ENCODE results near the gene CASP9. TPM values are rescaled to one million over a fixed set of nuclear protein-coding genes. Genes with fewer than 3 reads are reported as not detected.

Gene CASP9
- total RNA-seq, 4 donors from 2014 or later, result 4.9 to 8.5 (median 6.5) TPM

DNA sequence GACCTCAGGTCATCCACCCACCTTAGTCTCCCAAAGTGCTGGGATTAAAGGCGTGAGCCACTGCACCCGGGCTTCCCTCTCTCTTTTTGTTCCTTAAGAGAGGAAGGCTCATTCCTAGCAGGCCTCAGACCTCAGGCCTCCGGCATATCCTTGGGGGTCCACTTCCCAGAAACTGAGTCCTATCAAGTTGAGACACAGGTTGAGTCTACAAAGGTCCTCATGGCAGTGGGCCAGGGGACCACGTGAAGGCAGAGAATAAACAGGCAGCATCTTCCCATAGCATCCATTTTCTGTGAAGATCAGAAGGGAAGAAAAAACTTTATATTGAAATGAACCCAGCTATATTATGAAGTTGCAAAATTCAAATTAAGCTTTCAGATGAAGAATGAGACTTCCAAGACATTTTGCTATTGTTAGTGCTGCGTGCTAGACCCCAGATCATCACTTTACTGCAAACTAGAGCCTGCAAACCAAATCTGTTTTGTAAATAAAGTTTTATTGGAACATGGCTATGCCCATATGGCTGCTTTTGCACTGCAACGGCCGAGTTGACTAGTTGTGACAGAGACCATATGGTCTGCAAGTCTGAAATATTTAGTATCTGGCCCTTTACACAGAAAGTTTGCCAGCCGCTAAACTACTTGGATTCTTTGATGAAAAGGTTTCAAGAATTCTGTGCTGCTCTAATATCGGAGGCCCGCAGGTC, 71.0 kb downstream of the CASP9 start:
- intact Hi-C loops (cut with DNase I; ENCODE audit: low total_unique reads), result no loop called here
- no peak for TF ChIP-seq POLR2A (IDR thresholded peaks at IDR 0.05)
- TF ChIP-seq, protein P1, sequence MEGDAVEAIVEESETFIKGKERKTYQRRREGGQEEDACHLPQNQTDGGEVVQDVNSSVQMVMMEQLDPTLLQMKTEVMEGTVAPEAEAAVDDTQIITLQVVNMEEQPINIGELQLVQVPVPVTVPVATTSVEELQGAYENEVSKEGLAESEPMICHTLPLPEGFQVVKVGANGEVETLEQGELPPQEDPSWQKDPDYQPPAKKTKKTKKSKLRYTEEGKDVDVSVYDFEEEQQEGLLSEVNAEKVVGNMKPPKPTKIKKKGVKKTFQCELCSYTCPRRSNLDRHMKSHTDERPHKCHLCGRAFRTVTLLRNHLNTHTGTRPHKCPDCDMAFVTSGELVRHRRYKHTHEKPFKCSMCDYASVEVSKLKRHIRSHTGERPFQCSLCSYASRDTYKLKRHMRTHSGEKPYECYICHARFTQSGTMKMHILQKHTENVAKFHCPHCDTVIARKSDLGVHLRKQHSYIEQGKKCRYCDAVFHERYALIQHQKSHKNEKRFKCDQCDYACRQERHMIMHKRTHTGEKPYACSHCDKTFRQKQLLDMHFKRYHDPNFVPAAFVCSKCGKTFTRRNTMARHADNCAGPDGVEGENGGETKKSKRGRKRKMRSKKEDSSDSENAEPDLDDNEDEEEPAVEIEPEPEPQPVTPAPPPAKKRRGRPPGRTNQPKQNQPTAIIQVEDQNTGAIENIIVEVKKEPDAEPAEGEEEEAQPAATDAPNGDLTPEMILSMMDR (IDR thresholded peaks at IDR 0.05), result no peak
- DNase-seq (ENCODE audit: low spot score in 2 of 2), result no peak
- no peak overlapping the region for H3K4me3 ChIP-seq (ENCODE audit: low read depth, poor library complexity, severe bottlenecking)
- 86 to 88% methylated on average over 10 of the region's 10 CpGs for WGBS, 2 donors

GRCh38 chr1:15452216-15452615, 71.8 kb downstream of the CASP9 start:
- DNase-seq (ENCODE audit: low spot score in 2 of 2), result no peak
- intact Hi-C loops (cut with DNase I; ENCODE audit: low total_unique reads), result no loop called here
- no CpG with 5 or more reads among the region's 1 CpG for WGBS, 2 donors
- TF ChIP-seq POLR2A (IDR thresholded peaks at IDR 0.05), result no peak
- TF ChIP-seq, protein P1 (IDR thresholded peaks at IDR 0.05), result no peak
- no peak overlapping the region for H3K4me3 ChIP-seq (ENCODE audit: low read depth, poor library complexity, severe bottlenecking)

DNA sequence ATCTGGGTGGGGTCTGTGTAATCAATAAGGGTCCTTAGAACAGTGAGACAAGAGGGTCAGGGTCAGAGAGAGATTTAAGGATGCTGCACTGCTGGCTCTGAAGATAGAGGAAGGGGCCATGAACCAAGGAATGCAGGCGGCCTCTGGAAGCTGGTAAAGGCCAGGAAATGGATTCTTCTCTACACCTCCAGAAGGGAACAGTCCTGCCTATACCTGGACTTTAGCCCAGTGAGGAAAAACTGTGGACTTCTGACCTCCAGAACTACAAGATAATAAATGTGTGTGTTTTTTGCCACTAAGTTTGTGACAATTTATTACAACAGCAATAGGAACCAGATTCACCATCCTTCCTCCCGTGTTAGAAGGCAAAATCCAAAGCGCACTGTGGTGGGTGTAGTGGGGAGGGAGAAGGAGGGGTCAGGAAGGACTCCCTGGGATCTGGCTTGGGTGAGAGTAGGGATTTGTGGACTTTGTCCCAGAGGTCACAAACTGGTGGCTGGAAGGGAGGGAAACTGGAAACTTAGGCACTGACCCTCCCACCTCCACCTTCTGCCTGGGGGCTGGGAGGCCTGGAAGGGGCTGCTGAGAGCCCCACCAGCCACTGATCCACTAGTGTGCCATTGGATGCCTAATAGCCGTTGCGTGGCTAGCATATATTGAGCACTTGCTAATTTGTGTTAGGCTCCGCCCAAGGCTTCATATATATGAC, 72.8 kb downstream of the CASP9 start:
- DNase-seq (ENCODE audit: low spot score in 2 of 2), result no peak
- TF ChIP-seq, protein P1 (IDR thresholded peaks at IDR 0.05), result no peak
- TF ChIP-seq POLR2A (IDR thresholded peaks at IDR 0.05), result no peak
- no peak overlapping the region for H3K4me3 ChIP-seq (ENCODE audit: low read depth, poor library complexity, severe bottlenecking)
- intact Hi-C loops (cut with DNase I; ENCODE audit: low total_unique reads), result no loop called here
- 87 to 90% methylated on average over 6 of the region's 6 CpGs for WGBS, 2 donors

DNA sequence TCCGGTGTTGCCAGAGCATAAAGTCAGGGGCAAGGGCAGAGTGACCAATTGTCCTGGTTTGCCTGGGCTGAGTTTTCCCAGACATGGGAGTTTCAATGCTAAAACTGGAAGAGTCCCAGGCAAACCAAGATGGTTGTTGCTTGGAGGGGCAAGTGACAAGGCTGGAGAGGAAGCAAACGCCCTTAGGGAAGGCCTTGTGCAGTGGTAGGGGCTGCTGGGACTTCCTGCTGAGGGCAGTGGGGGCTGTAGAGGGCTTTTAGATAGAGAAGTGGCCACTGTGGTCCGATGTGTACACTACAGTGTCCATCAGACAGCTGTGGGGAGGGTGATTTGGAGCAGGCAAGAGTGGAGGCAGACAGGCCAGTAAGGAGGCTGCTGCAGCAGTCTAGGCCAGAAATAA, 74.4 kb downstream of the CASP9 start:
- no peak for DNase-seq (ENCODE audit: low spot score in 2 of 2)
- TF ChIP-seq, protein P1 (IDR thresholded peaks at IDR 0.05), result no peak
- TF ChIP-seq POLR2A (IDR thresholded peaks at IDR 0.05), result no peak
- no peak overlapping the region for H3K4me3 ChIP-seq (ENCODE audit: low read depth, poor library complexity, severe bottlenecking)
- intact Hi-C loops (cut with DNase I; ENCODE audit: low total_unique reads), result no loop called here
- 74 to 82% methylated on average over 3 of the region's 3 CpGs for WGBS, 2 donors

DNA sequence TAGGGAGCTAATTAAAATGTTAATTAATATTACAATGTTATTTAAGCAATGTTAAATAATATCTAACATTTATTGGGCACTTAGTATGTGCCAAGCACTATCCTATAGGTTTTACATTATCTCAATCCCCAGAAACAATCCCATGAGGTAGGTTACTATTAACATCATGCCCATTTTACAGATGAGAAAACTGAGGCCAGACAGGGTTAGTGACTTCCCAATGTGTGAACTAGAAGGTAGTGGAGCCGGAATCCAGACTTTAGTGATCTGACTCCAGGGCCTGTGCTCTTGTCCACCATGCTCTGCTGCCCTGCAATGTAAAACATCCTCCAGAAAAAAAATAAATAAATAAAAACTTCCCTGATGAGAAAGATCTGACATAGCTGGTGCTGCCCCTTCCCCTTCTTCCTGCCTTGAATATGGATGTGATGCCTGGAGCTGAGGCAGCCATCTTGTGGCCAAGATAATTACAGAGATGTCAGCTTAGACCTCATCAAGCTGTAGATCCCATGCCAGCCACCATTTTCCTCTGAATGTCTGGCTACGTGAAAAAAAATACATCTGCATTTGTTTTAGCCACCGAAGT, 75.0 kb downstream of the CASP9 start:
- no peak for DNase-seq (ENCODE audit: low spot score in 2 of 2)
- no peak for TF ChIP-seq POLR2A (IDR thresholded peaks at IDR 0.05)
- TF ChIP-seq, protein P1 (IDR thresholded peaks at IDR 0.05), result no peak
- no peak overlapping the region for H3K4me3 ChIP-seq (ENCODE audit: low read depth, poor library complexity, severe bottlenecking)
- WGBS, 2 donors, result 80 to 85% methylated on average over 3 of the region's 3 CpGs
- intact Hi-C loops (cut with DNase I; ENCODE audit: low total_unique reads), result no loop called here

All from lower leg skin (tissue), 4 donors.